ENCODE data around the gene STPG3. TPM values are rescaled to one million over a fixed set of nuclear protein-coding genes. Genes with fewer than 3 reads are reported as not detected.

The STPG3 gene
- total and polyA plus RNA-seq, 2 of the 13 experiments (the other 11 are each of a cell fraction or from before 2014, with no cell fraction given), result not detected

DNA sequence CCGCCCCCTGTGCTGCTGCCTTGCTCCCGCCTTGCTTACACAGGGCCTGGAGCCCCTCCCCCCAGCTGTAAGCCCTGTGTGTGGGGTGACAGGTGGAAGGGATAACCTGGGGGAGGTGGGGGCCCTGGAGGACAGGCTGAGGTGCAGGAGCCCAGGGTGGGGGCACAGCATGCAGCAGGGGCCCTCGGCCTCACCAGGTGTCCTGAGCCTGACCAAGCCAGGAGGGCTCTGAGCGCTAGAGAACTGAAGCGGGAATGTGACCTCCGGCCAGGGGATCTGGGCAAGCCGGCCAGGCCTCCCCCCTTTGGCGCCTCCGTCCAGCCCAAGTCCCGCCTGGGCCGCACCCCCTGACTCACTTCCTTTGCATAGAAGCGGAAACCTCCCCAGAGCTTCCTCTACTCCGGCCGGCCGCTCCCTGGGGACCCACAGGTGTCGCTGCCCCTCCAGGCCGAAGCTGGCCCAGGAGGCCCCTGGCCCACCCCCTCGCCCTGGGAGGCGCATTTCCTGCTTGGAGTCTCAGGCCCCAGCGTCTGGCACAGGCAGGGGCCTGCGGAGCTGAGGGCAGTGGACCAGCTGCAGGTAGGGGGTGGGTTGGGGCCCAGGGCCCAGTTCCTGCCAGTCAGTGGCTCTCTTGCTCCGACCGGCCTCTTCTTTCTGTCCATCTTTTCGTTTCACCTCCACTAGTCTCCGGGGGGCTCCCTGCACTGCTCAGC lies 26.4 kb downstream of the STPG3 start, which contains the start of gene TOR4A (continued):
- TF ChIP-seq, protein P1, sequence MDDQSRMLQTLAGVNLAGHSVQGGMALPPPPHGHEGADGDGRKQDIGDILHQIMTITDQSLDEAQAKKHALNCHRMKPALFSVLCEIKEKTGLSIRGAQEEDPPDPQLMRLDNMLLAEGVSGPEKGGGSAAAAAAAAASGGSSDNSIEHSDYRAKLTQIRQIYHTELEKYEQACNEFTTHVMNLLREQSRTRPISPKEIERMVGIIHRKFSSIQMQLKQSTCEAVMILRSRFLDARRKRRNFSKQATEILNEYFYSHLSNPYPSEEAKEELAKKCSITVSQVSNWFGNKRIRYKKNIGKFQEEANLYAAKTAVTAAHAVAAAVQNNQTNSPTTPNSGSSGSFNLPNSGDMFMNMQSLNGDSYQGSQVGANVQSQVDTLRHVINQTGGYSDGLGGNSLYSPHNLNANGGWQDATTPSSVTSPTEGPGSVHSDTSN (CRISPR knock-in tag; IDR thresholded peaks at IDR 0.05; ENCODE audit: borderline replicate concordance), result no peak
- TF ChIP-seq NFRKB (IDR thresholded peaks at IDR 0.05), result no peak
- peak; percentile 89 for TF ChIP-seq IRF2 (CRISPR knock-in tag; IDR thresholded peaks at IDR 0.05)
- TF ChIP-seq ZNF335 (CRISPR knock-in tag; IDR thresholded peaks at IDR 0.05), result peak; percentile 81; the same call in 1 of the 2 replicates
- TF ChIP-seq, protein P2, sequence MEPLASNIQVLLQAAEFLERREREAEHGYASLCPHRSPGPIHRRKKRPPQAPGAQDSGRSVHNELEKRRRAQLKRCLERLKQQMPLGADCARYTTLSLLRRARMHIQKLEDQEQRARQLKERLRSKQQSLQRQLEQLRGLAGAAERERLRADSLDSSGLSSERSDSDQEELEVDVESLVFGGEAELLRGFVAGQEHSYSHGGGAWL (CRISPR knock-in tag; IDR thresholded peaks at IDR 0.05), result peak; percentile 58
- no peak for TF ChIP-seq ZNF383 (CRISPR knock-in tag; IDR thresholded peaks at IDR 0.05; ENCODE audit: borderline replicate concordance)
- TF ChIP-seq ZIK1 (CRISPR knock-in tag; IDR thresholded peaks at IDR 0.05; ENCODE audit: borderline replicate concordance, low read depth), result 0 out of 2 replicates have a peak, but pooled peaks have one; percentile 26
- peak; percentile 60; the same call in 1 of the 2 replicates for TF ChIP-seq ZNF800 (CRISPR knock-in tag; IDR thresholded peaks at IDR 0.05)
- peak; percentile 71 for TF ChIP-seq DR1 (CRISPR knock-in tag; IDR thresholded peaks at IDR 0.05)
- peak; percentile 85 for TF ChIP-seq THAP11 (CRISPR knock-in tag; IDR thresholded peaks at IDR 0.05)
- 0 out of 2 replicates have a peak, but pooled peaks have one; percentile 11 for TF ChIP-seq E2F2 (CRISPR knock-in tag; IDR thresholded peaks at IDR 0.05; ENCODE audit: borderline replicate concordance)
- TF ChIP-seq NBN (conservative IDR thresholded peaks at IDR 0.05), result no peak
- TF ChIP-seq MIXL1 (CRISPR knock-in tag; IDR thresholded peaks at IDR 0.05), result no peak
- TF ChIP-seq ZNF615 (CRISPR knock-in tag; IDR thresholded peaks at IDR 0.05; ENCODE audit: borderline replicate concordance), result 0 out of 2 replicates have a peak, but pooled peaks have one; percentile 9
- no peak for TF ChIP-seq EZH2 (conservative IDR thresholded peaks at IDR 0.05; ENCODE audit: low read depth, low read length)
- no peak for TF ChIP-seq ZNF780A (CRISPR knock-in tag; IDR thresholded peaks at IDR 0.05)
- no peak for TF ChIP-seq ZNF138 (CRISPR knock-in tag; IDR thresholded peaks at IDR 0.05; ENCODE audit: low read depth)
- 0 out of 2 replicates have a peak, but pooled peaks have one; percentile 38 for TF ChIP-seq ZKSCAN8 (CRISPR knock-in tag; IDR thresholded peaks at IDR 0.05; ENCODE audit: borderline replicate concordance)
- TF ChIP-seq, protein P3, sequence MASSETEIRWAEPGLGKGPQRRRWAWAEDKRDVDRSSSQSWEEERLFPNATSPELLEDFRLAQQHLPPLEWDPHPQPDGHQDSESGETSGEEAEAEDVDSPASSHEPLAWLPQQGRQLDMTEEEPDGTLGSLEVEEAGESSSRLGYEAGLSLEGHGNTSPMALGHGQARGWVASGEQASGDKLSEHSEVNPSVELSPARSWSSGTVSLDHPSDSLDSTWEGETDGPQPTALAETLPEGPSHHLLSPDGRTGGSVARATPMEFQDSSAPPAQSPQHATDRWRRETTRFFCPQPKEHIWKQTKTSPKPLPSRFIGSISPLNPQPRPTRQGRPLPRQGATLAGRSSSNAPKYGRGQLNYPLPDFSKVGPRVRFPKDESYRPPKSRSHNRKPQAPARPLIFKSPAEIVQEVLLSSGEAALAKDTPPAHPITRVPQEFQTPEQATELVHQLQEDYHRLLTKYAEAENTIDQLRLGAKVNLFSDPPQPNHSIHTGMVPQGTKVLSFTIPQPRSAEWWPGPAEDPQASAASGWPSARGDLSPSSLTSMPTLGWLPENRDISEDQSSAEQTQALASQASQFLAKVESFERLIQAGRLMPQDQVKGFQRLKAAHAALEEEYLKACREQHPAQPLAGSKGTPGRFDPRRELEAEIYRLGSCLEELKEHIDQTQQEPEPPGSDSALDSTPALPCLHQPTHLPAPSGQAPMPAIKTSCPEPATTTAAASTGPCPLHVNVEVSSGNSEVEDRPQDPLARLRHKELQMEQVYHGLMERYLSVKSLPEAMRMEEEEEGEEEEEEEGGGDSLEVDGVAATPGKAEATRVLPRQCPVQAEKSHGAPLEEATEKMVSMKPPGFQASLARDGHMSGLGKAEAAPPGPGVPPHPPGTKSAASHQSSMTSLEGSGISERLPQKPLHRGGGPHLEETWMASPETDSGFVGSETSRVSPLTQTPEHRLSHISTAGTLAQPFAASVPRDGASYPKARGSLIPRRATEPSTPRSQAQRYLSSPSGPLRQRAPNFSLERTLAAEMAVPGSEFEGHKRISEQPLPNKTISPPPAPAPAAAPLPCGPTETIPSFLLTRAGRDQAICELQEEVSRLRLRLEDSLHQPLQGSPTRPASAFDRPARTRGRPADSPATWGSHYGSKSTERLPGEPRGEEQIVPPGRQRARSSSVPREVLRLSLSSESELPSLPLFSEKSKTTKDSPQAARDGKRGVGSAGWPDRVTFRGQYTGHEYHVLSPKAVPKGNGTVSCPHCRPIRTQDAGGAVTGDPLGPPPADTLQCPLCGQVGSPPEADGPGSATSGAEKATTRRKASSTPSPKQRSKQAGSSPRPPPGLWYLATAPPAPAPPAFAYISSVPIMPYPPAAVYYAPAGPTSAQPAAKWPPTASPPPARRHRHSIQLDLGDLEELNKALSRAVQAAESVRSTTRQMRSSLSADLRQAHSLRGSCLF (CRISPR knock-in tag; IDR thresholded peaks at IDR 0.05; ENCODE audit: borderline replicate concordance), result 0 out of 2 replicates have a peak, but pooled peaks have one; percentile 33
- TF ChIP-seq RXRB (CRISPR knock-in tag; IDR thresholded peaks at IDR 0.05; ENCODE audit: borderline replicate concordance), result peak; percentile 69; the same call in 1 of the 2 replicates

Measured in HepG2 (cell line).